Measurements from ENCODE around the gene PLCD3.
A peak's percentile ranks its signal among the peaks of the same experiment; 100 is the strongest.

DNA sequence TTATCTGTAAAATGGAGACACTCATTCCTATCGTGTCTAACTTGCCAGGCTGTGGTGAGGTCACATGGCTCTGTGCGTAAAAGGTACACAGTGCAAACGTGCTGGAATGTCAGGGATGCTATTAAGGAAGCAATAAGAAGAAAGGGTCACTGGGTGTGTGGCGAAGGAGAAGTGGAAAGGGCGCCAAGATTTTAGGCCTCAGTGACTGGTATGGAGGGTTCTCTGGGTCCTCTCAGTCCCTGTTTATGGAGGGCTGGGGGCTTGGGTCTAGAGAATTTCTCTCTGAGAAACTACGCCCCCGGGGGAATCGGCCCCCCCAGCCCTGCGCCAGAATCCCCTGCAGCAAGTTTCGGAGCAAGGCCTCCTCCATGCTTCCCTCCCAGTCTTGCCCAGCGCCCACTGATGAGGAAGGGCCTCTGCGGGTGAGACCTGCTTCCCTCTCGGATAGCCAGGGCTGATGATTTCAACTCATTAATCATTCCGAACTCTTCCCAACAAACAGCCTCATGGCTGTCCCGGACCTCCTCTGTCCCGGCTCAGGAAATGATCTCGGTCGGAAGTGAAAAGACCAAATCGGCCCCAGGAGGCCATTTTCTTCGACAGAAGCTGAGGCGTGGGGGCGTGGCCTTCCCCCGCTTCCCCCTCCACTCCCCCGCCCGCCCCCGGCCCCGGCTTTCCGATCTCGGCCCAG lies 14.7 kb upstream of the PLCD3 start:
- TF ChIP-seq GABPA (IDR thresholded peaks at IDR 0.05; ENCODE audit: low read depth) (no peak), CTCF (IDR thresholded peaks at IDR 0.05; ENCODE audit: insufficient read depth, low read length) (no peak), POLR2AphosphoS5 (IDR thresholded peaks at IDR 0.05; ENCODE audit: low read depth) (0 out of 2 replicates have a peak, but pooled peaks have one; percentile 11), REST (IDR thresholded peaks at IDR 0.05; ENCODE audit: insufficient replicate concordance, low read depth) (no peak)
